Heart right ventricle (tissue), 16 donors: ENCODE results near the gene SPO11. TPM values are rescaled to one million over a fixed set of nuclear protein-coding genes. Genes with fewer than 3 reads are reported as not detected.
A peak's percentile ranks its signal among the peaks of the same experiment; 100 is the strongest.

Source experiments
- ATAC-seq, 8 donors: fragments of 200-7000 bp; cut with Tn5 transposase; one replicate each; pipeline ENCODE4 v1.9.1; 2020; ENCODE audit warnings: mild to moderate bottlenecking in 8 of 8, moderate library complexity in 8 of 8, moderate number of reproducible peaks in 1 of 8
- DNase-seq, 2 donors: peaks; one replicate each; pipeline ENCODE4 v3.0.0-alpha.2; 2020
- H3K27ac ChIP-seq, 10 donors: fragments of 200-600 bp; sonication (generic) in 2 of 10; one replicate each; pipeline versions ENCODE4 v1.5.0 to v1.8.0; 2020 to 2022; ENCODE audit warnings: mild to moderate bottlenecking in 3 of 10
- H3K27me3 ChIP-seq, 7 donors: fragments of 200-600 bp; one replicate each; pipeline ENCODE4 v1.8.0; 2021 to 2022; ENCODE audit warnings: mild to moderate bottlenecking in 2 of 7
- H3K36me3 ChIP-seq, 9 donors: fragments of 200-600 bp; sonication (generic) in 1 of 9; one replicate each; pipeline versions ENCODE4 v1.5.0 to v1.8.0; 2020 to 2022; ENCODE audit warnings: mild to moderate bottlenecking in 2 of 9
- H3K4me1 ChIP-seq, 9 donors: fragments of 200-600 bp; sonication (generic) in 1 of 9; one replicate each; pipeline versions ENCODE4 v1.5.0 to v1.8.0; 2020 to 2022; ENCODE audit warnings: mild to moderate bottlenecking in 4 of 9
- H3K4me3 ChIP-seq, 10 donors: fragments of 200-600 bp; sonication (generic) in 2 of 10; one replicate each; pipeline versions ENCODE4 v1.5.0 to v1.8.0; 2020 to 2022; ENCODE audit warnings: mild to moderate bottlenecking in 7 of 10, moderate library complexity in 2 of 10
- H3K9me3 ChIP-seq, 11 donors: fragments of 200-600 bp in 10 of 11; sonication (generic) in 2 of 11; one replicate each; pipeline versions ENCODE4 v1.5.0 to v1.8.0; 2013 to 2022; ENCODE audit warnings: mild to moderate bottlenecking in 2 of 11, control low read depth in 1 of 11, moderate library complexity in 1 of 11
- CTCF ChIP-seq, 9 donors: fragments of 200-600 bp; sonication (generic) in 2 of 9; IDR thresholded peaks; one replicate each; pipeline versions ENCODE4 v1.5.0 to v1.8.0; 2021 to 2022; ENCODE audit warnings: antibody characterized with exemption in 9 of 9, mild to moderate bottlenecking in 5 of 9, moderate library complexity in 1 of 9
- WGBS, 2 donors: extraction: QIAGEN DNeasy Blood & Tissue Kit; methylation state at CpG; one replicate each; pipeline ENCODE4 v1.1.7; 2013; ENCODE audit warnings: inconsistent platforms in 1 of 2; 5-methylcytosine and 5-hydroxymethylcytosine counted together
- intact Hi-C, 10 donors: fragments of 100-400 bp; cut with DNase I; formaldehyde crosslinking; loops; one replicate each; pipeline versions ENCODE4 v1.11.1 to v1.14.2; 2022
- long read RNA-seq, 3 donors: library from polyadenylated mRNA; unstranded; transcript quantifications; one replicate each; pipeline ENCODE4 v2.0.0, GENCODE V29; 2020 to 2021
- polyA plus RNA-seq, 2 donors: library from polyadenylated mRNA; stranded (reverse); fragments of 200-250 nt; gene quantifications; one replicate each; pipeline ENCODE4 v1.2.3, GENCODE V29; 2013
- total RNA-seq, 10 donors: library from RNA; stranded (reverse); fragmentation: NEBNext Ultra II Directional in 3 of 10; extraction: Animal tissue kit (Norgen Biotek cat#: 25700) in 3 of 10; gene quantifications; one replicate each; pipeline versions ENCODE4 v1.2.1 to v1.2.4, GENCODE V29; 2021 to 2023
- donor health status: Arrhythmogenic right ventricular cardiomyopathy.
- donor health status: ischemic (EF 13 %, LVEDD 7.1; RV severe dilation, severe dysfunction).
- donor health status: healthy with polysubstance abuse.
- donor health status: DM: no; HTN: yes; CAD: no.
- donor health status: DM: no; HTN: no; CAD: no.
- donor health status: ischemic (EF 25% LVEDD 6.9; RV normal size, moderate dysfunction).
- donor health status: ischemic (EF 25% LVEDD 5.7; RV mildly dilated, moderate dysfunction).
- donor health status: healthy.
- donor health status: DM: yes; HTN: yes; CAD: no.
- donor health status: Ischemic cardiomyopathy.
- donor health status: ischemic (EF 35%, LVEDD 5.7; RV mildly dilated, moderate dysfunction).
- donor health status: nonischemic (EF 11% LVEDD 7.7; RV severe dilation, severe dysfunction).
- donor health status: DM: yes; HTN: yes; CAD: no.
- donor health status: PGD.
- donor health status: ischemic (EF 29% LVEDD 5.4; RV normal size, mild dysfunction).
- donor health status: nonischemic (EF 23%, LVEDD 6.1; RV moderate dilation, normal function).

SPO11 gene
- total RNA-seq (not detected), polyA plus RNA-seq (not detected)
- long read RNA-seq, donor 1: 0 reads
- long read RNA-seq, donor 2: 0 reads
- long read RNA-seq, donor 3: 0 reads

- no peak for DNase-seq
- intact Hi-C loops: loop anchor here in 3 of 10 donors (5.0 kb wide), 2 partner anchors 237 to 242 kb away; no protein-coding TSS in a partner anchor
- WGBS, 2 donors: 56 to 64% methylated on average over 40 of the region's 40 CpGs
- TF ChIP-seq CTCF (IDR thresholded peaks at IDR 0.05): peak in 7 of 9 donors; percentile 13 to 46 (median 32)
- peaks cover 0 to 70% (median 59%) of the 10 kb centered on the region in 7 donors for H3K27me3 ChIP-seq
- H3K36me3 ChIP-seq: no peaks in the 10 kb centered on the region
- H3K27ac ChIP-seq: no peak within 1 kb of the TSS
- no peak within 1 kb of the TSS for H3K4me3 ChIP-seq
- no peaks in the 10 kb centered on the region for H3K4me1 ChIP-seq
- ATAC-seq: peak in 2 of 8 donors; percentile 50 to 61
- H3K9me3 ChIP-seq: no peaks in the 10 kb centered on the region
These were observed at the start of gene SPO11 for GRCh38 chr20:57329608-57330221. TSS of gene SPO11 (plus strand) at chr20:57329803. CDS start at chr20:57329868, 65 bp downstream.

GRCh38 chr20:57280221-57280620, 49.4 kb upstream of the SPO11 start:
- no peak overlapping the region for H3K27ac ChIP-seq
- H3K4me3 ChIP-seq: no peak overlapping the region
- ATAC-seq (no peak), DNase-seq (no peak)
- no peaks in the 10 kb centered on the region for H3K9me3 ChIP-seq
- H3K36me3 ChIP-seq: no peaks in the 10 kb centered on the region
- H3K4me1 ChIP-seq: no peaks in the 10 kb centered on the region
- intact Hi-C loops: no loop called here
- WGBS, 2 donors: 89 to 91% methylated on average over 10 of the region's 10 CpGs
- H3K27me3 ChIP-seq: peaks cover 0 to 63% (median 22%) of the 10 kb centered on the region in 7 donors
- TF ChIP-seq CTCF (IDR thresholded peaks at IDR 0.05): no peak

GRCh38 chr20:57281900-57282299, 47.7 kb upstream of the SPO11 start:
- H3K27ac ChIP-seq: no peak overlapping the region
- no peaks in the 10 kb centered on the region for H3K9me3 ChIP-seq
- no peak for TF ChIP-seq CTCF (IDR thresholded peaks at IDR 0.05)
- no peaks in the 10 kb centered on the region for H3K36me3 ChIP-seq
- DNase-seq: no peak
- no peak overlapping the region for H3K4me3 ChIP-seq
- no peaks in the 10 kb centered on the region for H3K4me1 ChIP-seq
- no peak for ATAC-seq
- peaks cover 0 to 68% (median 29%) of the 10 kb centered on the region in 7 donors for H3K27me3 ChIP-seq
- intact Hi-C loops: no loop called here
- 83 to 89% methylated on average over 7 of the region's 7 CpGs for WGBS, 2 donors

- no peak for ATAC-seq
- peaks cover 3 to 73% (median 36%) of the 10 kb centered on the region in 7 donors for H3K27me3 ChIP-seq
- 42 to 45% methylated on average over 18 of the region's 18 CpGs for WGBS, 2 donors
- no peak for DNase-seq
- H3K36me3 ChIP-seq: no peaks in the 10 kb centered on the region
- no peak overlapping the region for H3K27ac ChIP-seq
- no peaks in the 10 kb centered on the region for H3K9me3 ChIP-seq
- intact Hi-C loops: no loop called here
- H3K4me1 ChIP-seq: no peaks in the 10 kb centered on the region
- TF ChIP-seq CTCF (IDR thresholded peaks at IDR 0.05): no peak
- no peak overlapping the region for H3K4me3 ChIP-seq
These were observed 46.8 kb upstream of the SPO11 start for GRCh38 chr20:57282670-57283361.
